Activated CD4-positive, alpha-beta T cell treated with anti-CD3 and anti-CD28 coated beads for 24 hours (primary cell): Measurements from ENCODE around the gene DHX30.
"Not testable (repeated sequence)": the region's sequence is repeated elsewhere in the genome, so short reads cannot be mapped to it uniquely, and the experiment has no call there.

Experiments
- DNase-seq, 2 donors: peaks; one replicate each; pipeline ENCODE4 v3.0.0-alpha.2; 2020; ENCODE audit warnings: low read depth in 2 of 2

Gene DHX30

GRCh38 chr3:47803480-47804025 is 615 bp downstream of the DHX30 start:
- no peak for DNase-seq

GRCh38 chr3:47804577-47804976 is 1.6 kb downstream of the DHX30 start:
- DNase-seq: no peak

- no peak for DNase-seq
These were observed 10.7 kb downstream of the DHX30 start for GRCh38 chr3:47813551-47814177.

DNA sequence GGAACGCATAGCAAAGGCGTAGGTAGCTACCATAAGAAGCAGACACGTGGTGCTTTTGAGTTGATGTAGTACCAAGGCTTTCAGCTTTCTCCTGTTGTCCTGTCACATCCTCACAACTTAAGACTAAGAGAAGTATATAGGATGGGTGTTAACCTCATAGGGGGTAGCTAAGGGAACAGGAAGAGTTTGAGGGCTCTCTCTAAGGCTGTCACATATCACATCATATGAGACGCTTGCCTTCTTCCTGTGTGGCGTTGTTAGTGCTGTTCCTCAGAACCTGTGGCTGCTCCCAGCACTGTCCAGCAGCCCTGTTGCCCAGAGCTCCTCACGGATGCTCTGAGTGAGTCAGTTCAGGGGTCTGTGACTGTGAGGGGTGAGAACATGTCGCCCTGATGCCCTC is 14.7 kb downstream of the DHX30 start:
- DNase-seq: no peak

- DNase-seq: peak; percentile 60 to 64
These were observed 21.9 kb downstream of the DHX30 start for GRCh38 chr3:47824541-47825473.

DNA sequence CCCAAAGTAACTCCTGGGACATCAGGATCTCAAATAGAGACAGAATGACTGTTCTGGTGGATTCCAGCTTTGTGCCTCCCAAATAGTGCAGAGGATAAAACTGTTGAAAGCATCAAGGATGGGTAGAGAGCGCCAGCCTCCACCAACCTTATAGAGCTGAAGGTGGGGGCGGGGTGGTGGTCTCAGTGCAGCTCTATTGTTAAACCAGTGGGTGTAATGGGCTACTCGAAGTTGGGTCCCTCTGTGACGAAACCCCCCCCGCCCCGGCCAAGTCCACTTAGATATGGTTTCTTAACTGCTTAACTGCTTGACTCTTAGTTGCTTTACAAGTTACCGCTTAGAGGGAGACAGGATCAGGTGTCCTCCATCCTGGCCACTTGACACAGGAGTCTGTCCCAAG is 22.7 kb downstream of the DHX30 start:
- DNase-seq: no peak

- not testable (repeated sequence) for DNase-seq
These were observed 26.5 kb downstream of the DHX30 start for GRCh38 chr3:47829482-47829881.

- no peak for DNase-seq
These were observed 34.0 kb downstream of the DHX30 start for GRCh38 chr3:47836986-47837385.

- DNase-seq: no peak
These were observed 35.6 kb downstream of the DHX30 start for GRCh38 chr3:47838503-47838902.

DNA sequence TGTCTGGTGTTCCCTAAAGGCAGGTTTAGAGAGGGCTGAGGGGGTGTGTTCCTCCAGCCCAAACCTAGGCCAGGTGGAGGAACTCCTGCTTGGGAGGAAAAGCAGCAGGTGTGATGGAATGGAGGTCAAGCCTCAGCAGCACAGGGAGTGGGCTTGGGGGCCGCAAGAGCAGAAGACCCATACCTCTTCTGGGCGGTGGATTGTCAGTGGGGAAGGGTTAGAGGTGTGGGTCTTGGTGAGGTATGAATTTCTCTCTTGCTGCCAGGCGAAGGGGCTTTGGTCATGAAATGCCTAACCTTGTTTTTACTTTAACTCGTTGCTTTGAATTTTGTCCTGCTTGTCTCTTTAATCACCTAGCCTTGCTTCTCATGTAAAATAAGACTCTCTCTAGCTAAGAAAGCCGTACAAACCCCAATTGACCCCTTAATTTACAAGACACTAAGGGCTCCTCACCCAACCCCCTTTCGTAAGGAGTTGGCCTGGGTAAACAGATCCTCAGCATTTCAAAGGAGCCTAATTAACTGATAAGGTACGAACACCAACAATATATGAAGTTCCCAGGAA is 38.9 kb downstream of the DHX30 start:
- no peak for DNase-seq

DNA sequence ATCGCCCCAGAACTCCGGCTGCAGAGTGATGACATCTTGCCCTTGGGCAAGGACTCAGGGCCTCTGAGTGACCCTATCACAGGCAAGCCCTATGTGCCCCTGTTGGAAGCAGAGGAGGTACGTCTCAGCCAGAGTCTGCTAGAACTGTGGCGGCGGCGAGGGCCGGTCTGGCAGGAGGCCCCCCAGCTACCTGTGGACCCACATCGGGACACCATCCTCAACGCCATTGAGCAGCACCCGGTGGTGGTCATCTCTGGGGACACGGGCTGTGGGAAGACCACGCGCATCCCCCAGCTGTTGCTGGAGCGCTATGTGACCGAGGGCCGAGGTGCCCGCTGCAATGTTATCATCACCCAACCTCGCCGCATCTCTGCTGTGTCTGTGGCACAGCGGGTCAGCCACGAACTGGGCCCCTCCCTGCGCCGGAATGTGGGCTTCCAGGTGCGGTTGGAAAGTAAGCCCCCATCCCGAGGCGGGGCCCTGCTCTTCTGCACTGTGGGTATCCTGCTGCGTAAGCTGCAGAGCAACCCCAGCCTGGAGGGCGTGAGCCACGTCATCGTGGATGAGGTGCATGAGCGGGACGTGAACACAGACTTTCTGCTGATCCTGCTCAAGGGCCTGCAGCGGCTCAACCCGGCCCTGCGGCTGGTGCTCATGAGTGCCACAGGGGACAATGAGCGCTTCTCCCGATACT is 43.4 kb downstream of the DHX30 start:
- no peak for DNase-seq

- no peak for DNase-seq
These were observed 43.9 kb downstream of the DHX30 start for GRCh38 chr3:47846880-47847248.

DNA sequence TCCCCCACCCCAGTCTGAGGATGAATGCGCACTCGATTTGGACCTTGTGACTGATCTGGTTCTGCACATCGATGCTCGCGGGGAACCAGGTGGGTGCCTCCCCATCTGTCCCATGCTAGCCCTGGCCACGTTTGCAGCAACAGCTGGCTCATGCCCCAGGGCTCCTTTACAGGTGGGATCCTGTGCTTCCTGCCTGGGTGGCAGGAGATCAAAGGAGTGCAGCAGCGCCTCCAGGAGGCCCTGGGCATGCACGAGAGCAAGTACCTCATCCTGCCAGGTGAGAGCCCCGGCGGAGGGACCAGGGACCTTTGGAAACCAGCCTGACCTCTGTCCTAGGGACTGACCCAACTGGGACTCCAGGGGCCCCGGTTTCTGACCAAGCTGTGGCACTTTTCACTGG is 44.3 kb downstream of the DHX30 start:
- DNase-seq: no peak

GRCh38 chr3:47847801-47848518 is 45.0 kb downstream of the DHX30 start:
- no peak for DNase-seq

GRCh38 chr3:47848599-47849117 is 45.7 kb downstream of the DHX30 start:
- no peak for DNase-seq

DNA sequence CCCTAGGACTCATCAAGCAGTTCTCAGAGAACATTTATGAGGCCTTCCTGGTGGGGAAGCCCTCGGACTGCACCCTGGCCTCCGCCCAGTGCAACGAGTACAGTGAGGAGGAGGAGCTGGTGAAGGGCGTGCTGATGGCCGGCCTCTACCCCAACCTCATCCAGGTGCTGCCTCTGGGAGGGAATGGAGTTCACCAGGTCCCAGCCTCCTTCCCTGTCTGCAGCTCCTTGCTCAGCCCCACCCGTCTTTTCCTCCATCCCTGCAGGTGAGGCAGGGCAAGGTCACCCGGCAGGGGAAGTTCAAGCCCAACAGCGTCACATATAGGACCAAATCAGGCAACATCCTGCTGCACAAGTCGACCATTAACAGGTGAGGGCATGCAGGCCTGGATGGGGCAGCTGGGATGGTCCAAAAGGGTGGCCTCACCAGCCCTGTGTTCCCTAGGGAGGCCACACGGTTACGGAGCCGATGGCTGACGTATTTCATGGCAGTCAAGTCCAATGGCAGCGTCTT is 46.3 kb downstream of the DHX30 start:
- no peak for DNase-seq

- no peak for DNase-seq
These were observed 47.0 kb downstream of the DHX30 start for GRCh38 chr3:47849699-47850563.

- no peak for DNase-seq
These were observed 47.8 kb downstream of the DHX30 start for GRCh38 chr3:47850564-47851410.
